ENCODE results near the gene POLD4.

GRCh38 chr11:67311051-67311555 is 42.2 kb downstream of the POLD4 start:
- TF ChIP-seq CTCF (IDR thresholded peaks at IDR 0.05) (no peak), POLR2A (IDR thresholded peaks at IDR 0.05) (no peak)

All from upper lobe of left lung (tissue), 4 donors.